ENCODE results near the gene CTSD. TPM values are rescaled to one million over a fixed set of nuclear protein-coding genes. Genes with fewer than 3 reads are reported as not detected.

Gene CTSD
- polyA plus RNA-seq, 4 donors, result 218 to 295 (median 242) TPM

Other genes starting within 250 kb of the CTSD start
- gene DUSP8, start 191.7 kb downstream of the CTSD start, polyA plus RNA-seq (ENCODE audit: insufficient read length in 4 of 4), result 1 to 10 TPM; 2.6 to 5.0 (median 3.6) TPM
- under 1 TPM in 2 of 4 donors, not detected in 2; 0.56 to 0.96 TPM for gene KRTAP5-1, start 178.6 kb downstream of the CTSD start, polyA plus RNA-seq (ENCODE audit: insufficient read length in 4 of 4)
- gene KRTAP5-2, start 165.6 kb downstream of the CTSD start, polyA plus RNA-seq (ENCODE audit: insufficient read length in 4 of 4), result under 1 TPM in 1 of 4 donors, not detected in 3; 0.13 TPM
- not detected for gene KRTAP5-3, start 155.5 kb downstream of the CTSD start, polyA plus RNA-seq (ENCODE audit: insufficient read length in 4 of 4)
- not detected for gene KRTAP5-4, start 141.8 kb downstream of the CTSD start, polyA plus RNA-seq (ENCODE audit: insufficient read length in 4 of 4)
- under 1 TPM in 1 of 4 donors, not detected in 3; 0.13 TPM for gene KRTAP5-5, start 134.2 kb downstream of the CTSD start, polyA plus RNA-seq (ENCODE audit: insufficient read length in 4 of 4)
- under 1 TPM in 1 of 4 donors, not detected in 3; 0.31 TPM for gene KRTAP5-6, start 66.7 kb downstream of the CTSD start, polyA plus RNA-seq (ENCODE audit: insufficient read length in 4 of 4)
- gene IFITM10, start 13.3 kb downstream of the CTSD start, polyA plus RNA-seq (ENCODE audit: insufficient read length in 4 of 4), result under 1 TPM; 0.11 to 0.46 (median 0.32) TPM
- gene SYT8, start 71.1 kb upstream of the CTSD start, polyA plus RNA-seq (ENCODE audit: insufficient read length in 4 of 4), result 1 to 10 TPM in 1 of 4 donors, under 1 TPM in 3; 0.14 to 1.0 (median 0.23) TPM
- 1 to 10 TPM in 2 of 4 donors, under 1 TPM in 2; 0.20 to 1.3 (median 0.77) TPM for gene TNNI2, start 75.1 kb upstream of the CTSD start, polyA plus RNA-seq (ENCODE audit: insufficient read length in 4 of 4)
- gene LSP1, start 89.2 kb upstream of the CTSD start, polyA plus RNA-seq (ENCODE audit: insufficient read length in 4 of 4), result 1 to 10 TPM; 4.6 to 7.8 (median 6.3) TPM
- under 1 TPM; 0.04 to 0.27 (median 0.19) TPM for gene PRR33, start 128.0 kb upstream of the CTSD start, polyA plus RNA-seq (ENCODE audit: insufficient read length in 4 of 4)
- 10 to 100 TPM in 2 of 4 donors, 1 to 10 TPM in 2; 5.0 to 10.8 (median 9.4) TPM for gene TNNT3, start 155.8 kb upstream of the CTSD start, polyA plus RNA-seq (ENCODE audit: insufficient read length in 4 of 4)
- gene MRPL23, start 183.4 kb upstream of the CTSD start, polyA plus RNA-seq (ENCODE audit: insufficient read length in 4 of 4), result 10 to 100 TPM; 50.7 to 78.2 (median 66.8) TPM
- 1,000 to 10,000 TPM; 2,687 to 4,606 (median 3,329) TPM for gene H19, start 233.9 kb upstream of the CTSD start, polyA plus RNA-seq (ENCODE audit: insufficient read length in 4 of 4)

Data from left renal cortex interstitium (tissue), 4 donors.